Neural crest cell (in vitro differentiated cells): ENCODE data around the gene RAP2B. TPM values are rescaled to one million over a fixed set of nuclear protein-coding genes. Genes with fewer than 3 reads are reported as not detected.
"Not testable (repeated sequence)": the region's sequence is repeated elsewhere in the genome, so short reads cannot be mapped to it uniquely, and the experiment has no call there.

Source experiments
- DNase-seq: peaks from one replicate; pipeline ENCODE4 v3.0.0; 2021; ENCODE audit warnings: low read depth, mixed read lengths, low spot score
- H3K27ac Mint-ChIP-seq: one replicate; pipeline ENCODE4 v1.8.0; 2021; ENCODE audit warnings: mild to moderate bottlenecking, mixed read lengths; ENCODE audit not compliant: unreplicated experiment
- H3K27me3 Mint-ChIP-seq: 2 replicates; pipeline ENCODE4 v1.8.0; 2021; ENCODE audit warnings: low read depth, mild to moderate bottlenecking, mixed read lengths
- H3K36me3 Mint-ChIP-seq: 2 replicates; pipeline ENCODE4 v1.8.0; 2021; ENCODE audit warnings: low read depth, mild to moderate bottlenecking, mixed read lengths
- H3K4me1 Mint-ChIP-seq: 2 replicates; pipeline ENCODE4 v1.8.0; 2021; ENCODE audit warnings: mixed read lengths
- H3K4me3 Mint-ChIP-seq: one replicate; pipeline ENCODE4 v1.8.0; 2021; ENCODE audit warnings: mild to moderate bottlenecking, mixed read lengths
- H3K9me3 Mint-ChIP-seq: 2 replicates; pipeline ENCODE4 v1.8.0; 2021; ENCODE audit warnings: mixed read lengths
- total RNA-seq: library from RNA; stranded (reverse); gene quantifications from 2 replicates; pipeline ENCODE4 v1.2.1, GENCODE V29; 2021
- TF ChIP-seq, protein P1 (sequence below): fragments of 200-600 bp; sonication (generic); conservative IDR thresholded peaks from 2 replicates; pipeline ENCODE4 v1.5.0; 2021; ENCODE audit warnings: antibody characterized with exemption, mild to moderate bottlenecking

RAP2B gene
- total RNA-seq, 1 donor from 2014 or later, result 14.4 TPM

DNA sequence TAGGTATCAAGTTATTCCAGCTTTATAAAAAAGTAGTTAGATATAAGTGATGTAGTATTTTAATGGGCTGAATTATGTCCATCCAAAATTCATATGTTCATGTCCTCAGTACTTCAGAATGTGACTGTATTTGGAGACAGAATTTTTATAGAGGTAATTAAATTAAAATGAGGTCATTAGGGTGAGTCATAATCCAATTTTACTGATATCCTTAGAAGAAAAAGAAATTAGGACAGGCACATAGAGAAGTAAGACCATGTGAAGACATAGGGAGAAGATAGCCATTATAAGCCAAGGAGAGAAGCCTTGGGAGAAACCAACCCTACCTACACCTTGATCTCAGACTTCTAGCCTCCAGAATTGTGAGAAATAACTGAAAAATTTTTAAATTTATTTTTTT lies 30.3 kb downstream of the RAP2B start:
- TF ChIP-seq, protein P1, sequence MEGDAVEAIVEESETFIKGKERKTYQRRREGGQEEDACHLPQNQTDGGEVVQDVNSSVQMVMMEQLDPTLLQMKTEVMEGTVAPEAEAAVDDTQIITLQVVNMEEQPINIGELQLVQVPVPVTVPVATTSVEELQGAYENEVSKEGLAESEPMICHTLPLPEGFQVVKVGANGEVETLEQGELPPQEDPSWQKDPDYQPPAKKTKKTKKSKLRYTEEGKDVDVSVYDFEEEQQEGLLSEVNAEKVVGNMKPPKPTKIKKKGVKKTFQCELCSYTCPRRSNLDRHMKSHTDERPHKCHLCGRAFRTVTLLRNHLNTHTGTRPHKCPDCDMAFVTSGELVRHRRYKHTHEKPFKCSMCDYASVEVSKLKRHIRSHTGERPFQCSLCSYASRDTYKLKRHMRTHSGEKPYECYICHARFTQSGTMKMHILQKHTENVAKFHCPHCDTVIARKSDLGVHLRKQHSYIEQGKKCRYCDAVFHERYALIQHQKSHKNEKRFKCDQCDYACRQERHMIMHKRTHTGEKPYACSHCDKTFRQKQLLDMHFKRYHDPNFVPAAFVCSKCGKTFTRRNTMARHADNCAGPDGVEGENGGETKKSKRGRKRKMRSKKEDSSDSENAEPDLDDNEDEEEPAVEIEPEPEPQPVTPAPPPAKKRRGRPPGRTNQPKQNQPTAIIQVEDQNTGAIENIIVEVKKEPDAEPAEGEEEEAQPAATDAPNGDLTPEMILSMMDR, result no peak
- no peak overlapping the region for H3K4me3 Mint-ChIP-seq
- no peak for DNase-seq
- H3K9me3 Mint-ChIP-seq, result no peaks in the 10 kb centered on the region
- no peak overlapping the region for H3K27ac Mint-ChIP-seq
- no peaks in the 10 kb centered on the region for H3K36me3 Mint-ChIP-seq
- no peaks in the 10 kb centered on the region for H3K4me1 Mint-ChIP-seq
- H3K27me3 Mint-ChIP-seq, result no peaks in the 10 kb centered on the region

DNA sequence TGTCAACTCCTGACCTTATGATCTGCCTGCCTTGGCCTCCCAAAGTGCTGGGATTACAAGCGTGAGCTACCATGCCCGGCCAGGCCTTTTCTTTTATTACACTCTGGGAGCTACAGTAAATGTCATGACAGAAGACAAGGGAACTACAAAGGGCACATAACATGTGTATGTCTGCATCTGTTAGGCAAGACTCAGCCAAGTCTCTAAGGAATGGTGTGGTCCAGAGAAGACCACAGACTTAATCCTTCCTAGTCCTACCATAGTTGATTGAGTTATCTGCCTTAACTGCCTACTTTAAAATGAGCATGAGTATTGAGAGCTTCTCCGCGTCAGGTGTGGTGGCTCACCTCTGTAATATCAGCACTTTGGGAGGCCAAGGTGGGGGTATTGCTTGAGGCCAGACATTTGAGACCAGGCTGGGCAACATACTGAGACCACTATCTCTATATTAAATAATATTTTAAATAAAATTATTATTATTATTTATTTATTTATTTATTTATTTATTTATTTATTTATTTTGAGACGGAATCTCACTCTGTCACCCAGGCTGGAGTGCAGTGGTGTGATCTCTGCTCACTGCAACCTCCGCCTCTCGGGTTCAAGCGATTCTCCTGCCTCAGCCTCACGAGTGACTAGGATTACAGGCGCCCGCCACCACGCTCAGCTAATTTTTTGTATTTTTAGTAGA lies 31.9 kb downstream of the RAP2B start:
- H3K9me3 Mint-ChIP-seq, H3K4me1 Mint-ChIP-seq, H3K27me3 Mint-ChIP-seq, H3K4me3 Mint-ChIP-seq, H3K27ac Mint-ChIP-seq, DNase-seq, H3K36me3 Mint-ChIP-seq: not testable (repeated sequence)

DNA sequence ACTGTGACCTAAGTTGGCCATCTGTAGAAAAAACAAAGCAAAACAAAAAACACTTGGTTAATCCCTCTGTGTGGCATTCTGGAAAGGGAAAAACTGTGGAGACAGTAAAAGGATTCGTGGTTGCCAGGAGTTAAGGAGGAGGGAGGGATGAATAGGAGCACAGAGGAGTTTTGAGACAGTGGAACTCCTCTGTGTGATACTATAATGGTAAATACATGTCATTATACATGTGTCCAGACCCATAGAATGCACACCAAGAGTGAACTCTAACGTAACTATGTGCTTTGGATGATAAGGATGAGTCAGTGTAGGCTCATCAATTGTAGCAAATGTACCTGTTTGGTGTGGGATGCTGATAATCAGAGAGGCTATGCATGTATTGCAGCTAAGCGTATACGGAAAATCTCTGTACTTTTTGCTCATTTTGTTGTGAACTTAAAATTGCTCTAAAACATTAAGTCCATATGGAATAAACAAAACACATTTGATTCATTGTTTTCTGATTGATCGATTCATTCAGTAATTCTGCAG lies 33.4 kb downstream of the RAP2B start:
- no peaks in the 10 kb centered on the region for H3K9me3 Mint-ChIP-seq
- TF ChIP-seq, protein P1, result no peak

DNA sequence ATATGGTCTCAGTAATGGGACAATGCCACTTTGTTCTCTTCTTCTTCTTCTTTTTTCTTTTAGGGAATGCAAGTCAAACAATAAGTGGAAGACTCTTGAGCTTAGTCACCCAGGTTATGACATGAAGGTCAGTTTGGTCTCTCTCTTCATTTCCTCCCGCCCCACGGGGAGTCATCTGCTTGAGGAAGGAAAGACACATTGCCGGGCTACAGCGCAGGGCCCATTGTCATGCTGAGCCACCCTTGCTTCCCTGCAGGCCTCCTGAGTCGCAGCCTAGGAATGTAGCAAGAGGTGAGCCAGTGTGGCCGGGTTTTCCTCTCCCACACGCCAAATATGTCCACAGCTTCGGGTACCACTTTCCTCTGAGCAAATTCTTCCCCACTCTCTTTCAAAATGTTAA lies 47.6 kb downstream of the RAP2B start:
- H3K4me1 Mint-ChIP-seq, result peaks cover 15% of the 10 kb centered on the region
- no peaks in the 10 kb centered on the region for H3K9me3 Mint-ChIP-seq
- H3K27me3 Mint-ChIP-seq, result no peaks in the 10 kb centered on the region
- no peaks in the 10 kb centered on the region for H3K36me3 Mint-ChIP-seq
- no peak overlapping the region for H3K4me3 Mint-ChIP-seq
- no peak for DNase-seq
- TF ChIP-seq, protein P1, result no peak
- H3K27ac Mint-ChIP-seq, result no peak overlapping the region

More for the DNA sequence above, 33.4 kb downstream of the RAP2B start:
- Mint-ChIP-seq H3K4me1 (no peaks in the 10 kb centered on the region), H3K27ac (no peak overlapping the region), H3K36me3 (no peaks in the 10 kb centered on the region), H3K4me3 (no peak overlapping the region), H3K27me3 (no peaks in the 10 kb centered on the region)
- no peak for DNase-seq

DNA sequence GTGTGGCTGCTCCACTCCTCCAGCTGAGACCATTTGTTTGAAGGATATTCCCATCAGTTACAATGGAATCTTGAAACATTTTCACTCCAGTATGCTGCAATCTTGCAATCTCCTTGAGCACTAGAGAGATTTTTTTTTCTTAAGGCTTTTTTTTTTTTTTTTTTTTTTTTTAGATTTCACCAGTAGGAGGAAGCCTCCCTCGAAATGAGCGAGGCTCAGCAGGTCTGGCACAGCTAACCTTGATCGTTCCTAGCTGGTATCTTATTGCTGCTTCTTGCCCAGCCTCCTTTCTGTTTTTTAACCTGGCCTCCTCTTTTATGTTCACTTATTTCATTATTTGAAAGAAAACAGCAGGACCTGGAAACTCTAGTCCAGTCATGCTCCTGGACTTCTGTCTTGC lies 48.1 kb downstream of the RAP2B start:
- TF ChIP-seq, protein P1, result peak; percentile 38
- Mint-ChIP-seq H3K27ac (no peak overlapping the region), H3K4me3 (no peak overlapping the region), H3K4me1 (peaks cover 15% of the 10 kb centered on the region), H3K36me3 (no peaks in the 10 kb centered on the region), H3K9me3 (no peaks in the 10 kb centered on the region), H3K27me3 (no peaks in the 10 kb centered on the region)
- no peak for DNase-seq

DNA sequence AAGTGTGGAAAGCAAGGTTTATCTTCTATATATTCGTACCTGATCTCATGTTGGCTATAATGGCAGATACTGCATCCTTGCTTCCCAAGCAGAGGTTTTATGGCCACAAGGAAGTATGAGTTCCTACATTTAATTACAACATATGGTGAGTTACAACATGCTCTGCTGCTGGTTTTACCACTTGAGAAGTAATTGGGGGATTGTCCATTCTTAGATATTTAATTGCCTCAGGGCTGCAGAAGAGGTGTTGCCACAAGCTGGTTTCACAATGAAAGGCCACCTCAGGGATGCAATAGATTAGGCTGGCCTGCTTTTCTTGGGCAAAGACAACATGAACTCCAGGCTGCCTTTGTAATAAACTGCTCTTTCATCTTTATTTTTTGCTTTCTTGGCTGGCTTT lies 48.6 kb downstream of the RAP2B start:
- no peak for DNase-seq
- no peaks in the 10 kb centered on the region for H3K9me3 Mint-ChIP-seq
- H3K27ac Mint-ChIP-seq, result no peak overlapping the region
- no peaks in the 10 kb centered on the region for H3K36me3 Mint-ChIP-seq
- TF ChIP-seq, protein P1, result no peak
- no peaks in the 10 kb centered on the region for H3K27me3 Mint-ChIP-seq
- peaks cover 15% of the 10 kb centered on the region for H3K4me1 Mint-ChIP-seq
- H3K4me3 Mint-ChIP-seq, result no peak overlapping the region
